A204.1 (cell line): ENCODE data around the gene EXOSC1.
A peak's percentile ranks its signal among the peaks of the same experiment; 100 is the strongest.
"Not testable (repeated sequence)": the region's sequence is repeated elsewhere in the genome, so short reads cannot be mapped to it uniquely, and the experiment has no call there.

Experiments
- FAIRE-seq: peaks from 2 replicates; lab custom pipeline; 2012; peaks lifted over from hg19 to GRCh38; lab: Jason Lieb, UNC

Gene EXOSC1

GRCh38 chr10:97445722-97446639 lies at the start of gene EXOSC1, which contains the start of gene ZDHHC16:
Gene EXOSC1, minus strand, starts transcription at chr10:97446006. Its CDS starts 21 bp downstream, at chr10:97445985.
Gene ZDHHC16, plus strand, starts transcription at chr10:97446175. Its CDS starts 5,501 bp downstream, at chr10:97451676.
- peak; percentile 97 for FAIRE-seq

GRCh38 chr10:97494863-97495506 lies 49.2 kb upstream of the EXOSC1 start:
- FAIRE-seq = no peak

DNA sequence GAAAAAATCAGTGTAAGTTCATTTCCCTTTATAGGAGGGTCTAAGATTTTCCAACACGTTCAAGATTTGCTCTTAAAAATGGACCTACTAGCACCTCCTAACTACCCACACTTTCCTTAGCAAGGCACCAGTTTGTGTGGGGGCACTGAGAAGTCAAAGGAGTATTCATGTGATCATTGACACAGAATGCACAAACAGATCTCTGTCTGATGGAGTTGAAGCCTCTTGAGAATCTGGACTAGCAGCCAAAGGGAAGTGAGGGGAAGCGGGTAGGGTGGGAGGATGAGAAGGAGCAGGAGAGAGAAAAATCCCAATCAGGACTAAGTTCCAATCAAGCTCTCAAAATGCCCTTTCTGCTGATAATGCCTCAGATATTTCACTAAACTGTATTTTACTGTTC lies 48.3 kb upstream of the EXOSC1 start:
- FAIRE-seq = no peak

DNA sequence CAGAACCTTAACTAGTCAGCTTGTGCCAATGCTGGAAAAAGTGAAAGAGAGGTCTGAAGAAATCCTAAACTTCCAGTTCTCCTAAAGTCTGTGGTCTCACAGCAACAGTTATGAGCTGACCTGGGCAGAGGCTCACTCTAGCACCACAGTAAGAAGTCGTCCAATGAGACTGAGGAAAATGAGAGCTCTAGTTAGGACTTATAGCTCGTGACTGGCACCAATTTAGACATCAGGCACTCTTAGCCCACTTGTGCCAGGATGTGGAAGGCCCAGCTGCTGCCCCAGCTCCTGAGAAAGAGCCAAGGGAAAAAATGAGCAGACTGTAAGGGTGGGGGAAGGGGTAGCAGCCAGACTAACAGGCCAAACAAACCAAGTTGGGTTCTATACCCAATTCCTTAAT lies 44.8 kb upstream of the EXOSC1 start:
- FAIRE-seq = no peak

GRCh38 chr10:97485647-97486281 lies 40.0 kb upstream of the EXOSC1 start:
- no peak for FAIRE-seq

DNA sequence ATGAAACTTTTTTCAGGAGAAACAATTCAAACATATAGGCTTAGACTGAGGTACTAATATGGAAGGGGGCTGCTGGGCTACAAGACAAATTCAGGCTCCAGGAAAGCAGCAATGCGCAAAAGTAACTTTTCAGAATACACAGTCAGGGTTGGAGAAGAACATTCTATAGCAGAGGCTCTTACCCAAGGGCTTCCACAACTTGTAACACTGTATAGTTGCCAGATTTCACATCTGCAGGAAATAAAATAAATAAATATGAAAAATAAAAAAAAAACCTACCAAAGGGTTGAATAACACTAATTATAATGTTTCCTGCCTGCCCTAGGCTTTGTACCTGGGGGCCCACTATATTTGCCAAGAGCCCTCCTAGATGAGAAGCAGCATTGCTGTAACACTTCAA lies 38.1 kb upstream of the EXOSC1 start:
- FAIRE-seq = no peak

GRCh38 chr10:97483506-97483905 lies 37.7 kb upstream of the EXOSC1 start:
- FAIRE-seq = no peak

DNA sequence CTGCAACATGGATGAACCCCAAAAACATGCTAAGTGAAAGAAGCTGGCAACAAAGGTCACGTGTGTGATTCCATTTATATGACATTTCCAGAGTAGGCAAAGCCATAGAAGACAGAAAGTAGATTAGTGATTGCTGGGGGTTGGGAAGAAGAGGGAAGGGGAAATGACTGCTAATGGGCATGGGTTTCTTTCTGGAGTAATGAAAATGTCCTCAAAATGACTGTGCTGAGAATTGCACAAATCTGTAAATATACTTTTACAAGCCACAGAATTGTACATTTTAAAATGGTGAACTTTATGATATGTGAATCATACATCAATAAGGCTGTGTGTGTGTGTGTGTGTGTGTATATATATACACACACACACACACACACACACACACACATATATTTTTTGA lies 36.6 kb upstream of the EXOSC1 start:
- no peak for FAIRE-seq

DNA sequence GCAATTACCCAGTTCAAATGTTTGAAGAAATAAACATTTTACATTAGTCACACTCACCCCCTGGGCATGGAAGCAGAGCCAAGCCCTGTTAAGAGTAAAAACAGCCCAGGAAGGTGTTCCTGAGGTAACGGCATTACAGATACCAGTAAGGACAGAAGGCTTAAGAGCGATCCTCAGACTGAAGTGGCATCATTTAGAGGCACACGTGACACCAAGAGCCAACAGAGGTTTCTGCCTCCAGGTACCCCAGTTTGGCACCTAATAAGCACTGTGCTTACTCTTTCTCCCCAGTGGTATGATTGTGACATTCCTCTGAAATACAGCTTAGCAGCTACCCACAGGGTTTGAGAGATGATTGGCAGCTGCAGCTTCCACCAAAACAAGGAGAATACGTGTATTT lies 35.3 kb upstream of the EXOSC1 start:
- FAIRE-seq = no peak

- FAIRE-seq = no peak
These were observed 34.1 kb upstream of the EXOSC1 start for GRCh38 chr10:97479939-97480338.

GRCh38 chr10:97479410-97479809 lies 33.6 kb upstream of the EXOSC1 start:
- FAIRE-seq = not testable (repeated sequence)

DNA sequence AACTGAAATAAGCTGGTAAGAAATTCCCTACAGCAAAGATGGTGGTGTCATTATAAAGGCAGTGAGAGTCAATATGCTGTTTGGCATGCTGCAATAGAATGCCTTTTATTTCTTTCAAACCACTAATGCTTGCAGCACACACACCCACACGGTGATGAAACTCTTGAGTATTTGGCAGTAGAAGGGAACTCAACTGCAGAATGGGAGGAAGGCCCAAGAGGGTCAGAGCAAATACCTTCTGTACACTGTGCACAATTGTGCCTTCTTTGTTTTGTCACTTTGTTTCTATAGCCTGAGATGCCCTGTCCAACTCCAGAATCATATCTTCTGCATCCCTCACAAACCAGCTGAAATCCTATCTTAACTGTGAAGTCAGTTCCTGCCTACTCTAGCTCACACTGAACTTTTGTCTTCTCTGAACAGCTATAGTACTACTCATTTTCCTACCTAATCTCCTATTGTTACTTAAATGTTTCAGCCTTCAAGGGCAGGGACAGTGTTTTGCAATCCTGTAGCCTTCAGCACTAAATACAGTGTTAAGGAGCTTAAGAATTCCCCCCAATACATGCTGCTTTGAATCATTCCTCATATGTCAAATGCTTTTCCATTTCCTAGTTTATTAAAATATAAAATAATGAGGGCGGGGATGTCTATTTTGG lies 30.3 kb upstream of the EXOSC1 start:
- no peak for FAIRE-seq

- no peak for FAIRE-seq
These were observed 29.1 kb upstream of the EXOSC1 start for GRCh38 chr10:97474918-97475317.

GRCh38 chr10:97468781-97469180 lies 23.0 kb upstream of the EXOSC1 start:
- FAIRE-seq = not testable (repeated sequence)

DNA sequence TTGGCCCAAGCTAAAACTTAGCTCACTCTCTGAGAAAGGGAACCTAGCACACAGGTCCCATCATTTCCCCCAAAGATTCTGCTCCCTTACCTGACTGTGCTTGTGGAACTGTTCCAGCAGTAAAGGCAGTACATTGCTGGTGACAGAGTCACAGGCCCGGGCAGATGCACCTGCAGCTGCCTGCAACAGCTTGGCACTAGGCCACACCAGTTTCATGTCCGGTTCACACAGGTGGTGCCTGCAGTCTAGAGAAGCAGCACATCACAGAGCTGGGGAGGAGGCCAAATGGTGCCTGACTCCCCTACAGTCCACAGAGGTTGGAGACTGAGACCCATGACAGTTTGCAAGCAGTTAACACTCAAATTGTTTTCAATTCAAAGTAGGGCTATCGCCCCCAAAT lies 22.4 kb upstream of the EXOSC1 start:
- FAIRE-seq = no peak

- no peak for FAIRE-seq
These were observed 20.9 kb upstream of the EXOSC1 start for GRCh38 chr10:97466755-97467154.

DNA sequence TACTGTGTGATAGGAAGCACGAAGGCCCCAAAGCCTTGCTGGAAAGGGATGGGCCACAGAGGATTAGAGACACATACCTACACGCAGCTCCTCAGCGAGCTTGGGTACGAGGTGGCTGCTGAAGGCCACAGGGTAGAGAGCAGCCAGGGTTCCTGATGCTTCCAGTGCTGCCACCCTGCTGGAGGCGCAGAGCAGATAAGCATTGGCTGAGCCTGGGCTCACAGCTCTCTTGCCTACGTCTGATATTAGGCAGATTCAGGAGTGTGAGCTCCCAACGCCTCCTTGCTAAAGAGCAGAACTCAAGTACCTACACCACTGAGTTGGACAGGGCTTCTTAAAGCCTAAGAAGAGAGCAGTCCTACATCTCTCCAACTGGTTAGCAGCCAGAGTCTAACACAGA lies 20.2 kb upstream of the EXOSC1 start:
- FAIRE-seq = no peak

GRCh38 chr10:97464226-97464625 lies 18.4 kb upstream of the EXOSC1 start:
- no peak for FAIRE-seq

DNA sequence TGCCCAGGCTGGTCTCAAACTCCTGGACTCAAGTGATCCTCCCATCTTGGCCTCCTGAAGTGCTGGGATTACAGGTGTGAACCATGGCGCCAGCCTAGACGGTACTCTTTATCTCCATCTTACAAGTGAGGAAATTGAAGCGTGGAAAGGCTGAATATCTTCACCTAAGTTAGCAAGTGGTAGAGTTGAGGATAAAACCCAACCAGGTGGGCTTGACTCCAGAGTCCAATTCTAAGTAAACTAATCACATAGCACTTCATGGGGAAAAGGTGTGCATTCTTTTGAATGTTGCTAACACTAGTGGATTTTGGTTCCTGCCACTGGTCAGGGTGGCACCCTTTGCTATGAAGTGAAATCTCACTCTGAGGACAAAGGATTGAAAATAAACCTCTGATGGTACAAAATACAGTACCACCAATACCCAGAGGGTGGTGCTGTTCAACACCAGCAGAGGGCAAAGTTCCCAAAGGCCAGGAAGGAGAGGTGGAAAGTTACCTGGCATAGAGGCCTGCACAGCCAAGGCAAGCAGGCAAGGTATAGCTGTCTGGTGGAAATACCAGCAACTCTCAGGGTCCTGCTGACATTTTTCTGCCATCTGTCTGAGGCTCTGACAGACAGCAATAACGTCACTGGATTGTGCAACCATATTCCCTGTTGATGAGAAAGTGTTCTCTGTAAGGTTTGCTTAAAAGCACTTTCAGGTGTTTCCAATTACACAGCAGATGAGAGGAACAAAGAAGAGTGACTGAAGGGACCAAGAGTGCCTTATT lies 17.7 kb upstream of the EXOSC1 start:
- FAIRE-seq = no peak

- FAIRE-seq = no peak
These were observed 16.5 kb upstream of the EXOSC1 start for GRCh38 chr10:97462309-97462708.

DNA sequence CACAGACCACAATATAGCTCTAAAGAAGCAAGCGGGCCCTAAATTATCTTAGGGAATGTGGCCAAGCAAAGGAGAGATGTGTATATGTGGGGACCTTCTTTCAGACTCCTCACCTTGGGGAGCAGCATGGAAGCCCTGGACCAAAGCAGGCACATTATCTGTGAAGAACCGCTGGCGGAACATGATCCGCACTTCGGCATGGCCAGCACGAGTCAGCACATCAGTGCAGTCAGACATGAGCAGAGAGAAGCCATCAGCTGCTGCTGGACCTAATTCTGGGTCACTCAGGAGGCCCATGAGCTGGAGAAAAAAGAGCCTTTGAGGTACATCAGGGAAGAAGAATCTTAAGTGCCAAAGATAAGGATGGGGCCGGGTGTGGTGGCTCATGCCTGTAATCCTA lies 14.1 kb upstream of the EXOSC1 start:
- no peak for FAIRE-seq

DNA sequence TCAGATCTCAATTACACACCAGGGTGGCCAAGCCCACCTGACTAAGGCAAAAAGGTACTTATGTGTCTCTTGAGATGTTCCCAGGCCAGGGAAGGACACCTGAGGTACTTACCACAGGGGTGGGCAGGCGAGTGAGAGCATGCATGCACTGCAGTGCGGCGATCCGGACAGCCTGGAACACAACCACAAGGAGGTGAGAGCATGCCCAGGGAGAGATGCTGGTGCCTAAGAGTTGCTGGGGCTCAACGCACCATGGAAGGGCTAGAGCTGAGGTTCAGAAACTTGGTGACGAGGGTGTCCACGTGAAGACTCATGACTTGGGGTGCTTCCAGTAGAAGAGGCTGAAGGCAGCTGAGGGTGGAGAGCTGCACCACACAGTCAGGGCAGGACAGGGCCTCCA lies 13.3 kb upstream of the EXOSC1 start:
- FAIRE-seq = no peak
